HG03439 (cell line): Measurements from ENCODE around the gene USP46.
A peak's percentile ranks its signal among the peaks of the same experiment; 100 is the strongest.

Source experiments
- ATAC-seq: cut with Tn5 transposase; IDR thresholded peaks from one replicate; pipeline ENCODE4 v1.9.1; 2021; ENCODE audit warnings: mild to moderate bottlenecking, moderate library complexity; ENCODE audit not compliant: unreplicated experiment

The USP46 gene, protein sequence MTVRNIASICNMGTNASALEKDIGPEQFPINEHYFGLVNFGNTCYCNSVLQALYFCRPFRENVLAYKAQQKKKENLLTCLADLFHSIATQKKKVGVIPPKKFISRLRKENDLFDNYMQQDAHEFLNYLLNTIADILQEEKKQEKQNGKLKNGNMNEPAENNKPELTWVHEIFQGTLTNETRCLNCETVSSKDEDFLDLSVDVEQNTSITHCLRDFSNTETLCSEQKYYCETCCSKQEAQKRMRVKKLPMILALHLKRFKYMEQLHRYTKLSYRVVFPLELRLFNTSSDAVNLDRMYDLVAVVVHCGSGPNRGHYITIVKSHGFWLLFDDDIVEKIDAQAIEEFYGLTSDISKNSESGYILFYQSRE

GRCh38 chr4:52659001-52659721 is at the start of gene USP46:
Gene USP46, minus strand, starts transcription at chr4:52659301. Its CDS starts 151 bp downstream, at chr4:52659150.
- peak; percentile 85 for ATAC-seq

- ATAC-seq = no peak
Measured at GRCh38 chr4:52704661-52705060, 45.6 kb upstream of the USP46 start.

- ATAC-seq = no peak
Measured at GRCh38 chr4:52704133-52704532, 45.0 kb upstream of the USP46 start.

- peak; percentile 89 for ATAC-seq
Measured at GRCh38 chr4:52701207-52701606, 42.1 kb upstream of the USP46 start.

GRCh38 chr4:52694936-52695335 is 35.8 kb upstream of the USP46 start:
- no peak for ATAC-seq

DNA sequence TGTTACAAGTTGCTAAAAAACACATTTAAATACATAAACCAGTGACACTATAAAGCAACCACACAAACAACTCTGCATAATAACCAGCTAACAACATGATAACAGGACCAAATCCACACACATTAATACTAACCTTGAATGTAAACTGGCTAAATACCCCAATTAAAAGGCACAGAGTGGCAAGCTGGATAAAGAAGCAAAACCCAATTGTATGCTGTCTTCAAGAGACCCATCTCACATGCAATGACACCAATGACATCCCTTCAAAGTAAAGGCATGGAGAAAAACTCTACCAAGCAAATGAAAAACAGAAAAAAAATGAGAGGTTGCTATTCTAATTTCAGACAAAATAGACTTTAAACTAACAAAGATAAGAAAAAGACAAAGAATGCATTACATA is 34.4 kb upstream of the USP46 start:
- ATAC-seq = no peak

DNA sequence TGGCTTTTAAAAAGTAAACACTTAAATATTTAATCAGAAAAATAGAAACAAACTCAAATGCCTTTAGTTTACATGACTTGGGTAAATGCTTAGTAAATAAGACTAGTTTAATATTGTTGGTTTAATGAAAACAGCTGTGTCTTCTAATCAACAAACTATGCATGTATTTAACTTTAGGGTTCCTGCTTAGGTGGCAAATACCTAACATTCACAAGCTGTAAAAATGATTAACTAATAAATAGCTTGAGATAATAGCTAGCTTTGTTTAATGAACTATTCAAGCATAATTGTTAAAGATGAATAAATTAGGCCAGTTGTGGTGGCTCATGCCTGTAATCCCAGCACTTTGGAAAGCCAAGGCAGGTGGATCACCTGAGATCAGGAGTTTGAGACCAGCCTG is 30.0 kb upstream of the USP46 start:
- no peak for ATAC-seq

DNA sequence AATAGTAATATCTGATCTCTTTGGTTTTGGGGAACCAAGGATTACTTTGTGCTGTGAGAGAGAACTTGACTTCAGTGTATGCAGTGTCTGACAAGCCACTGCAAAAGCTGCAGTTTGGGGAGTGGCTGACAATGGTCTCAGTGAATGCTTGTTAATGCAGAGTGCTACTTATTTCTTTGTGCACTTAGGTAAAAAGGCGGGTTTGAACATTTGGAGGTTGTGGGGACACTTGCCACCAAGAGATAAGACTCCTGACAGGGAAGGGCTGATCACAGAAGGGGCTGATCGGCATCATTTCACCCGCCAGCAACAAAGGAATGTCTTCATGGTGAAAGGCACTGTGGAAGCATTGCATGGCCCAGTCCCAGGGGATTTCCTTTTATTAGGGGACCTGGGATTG is 28.6 kb upstream of the USP46 start:
- ATAC-seq = no peak

GRCh38 chr4:52685316-52685715 is 26.2 kb upstream of the USP46 start:
- ATAC-seq = no peak

GRCh38 chr4:52684896-52685295 is 25.8 kb upstream of the USP46 start:
- no peak for ATAC-seq

DNA sequence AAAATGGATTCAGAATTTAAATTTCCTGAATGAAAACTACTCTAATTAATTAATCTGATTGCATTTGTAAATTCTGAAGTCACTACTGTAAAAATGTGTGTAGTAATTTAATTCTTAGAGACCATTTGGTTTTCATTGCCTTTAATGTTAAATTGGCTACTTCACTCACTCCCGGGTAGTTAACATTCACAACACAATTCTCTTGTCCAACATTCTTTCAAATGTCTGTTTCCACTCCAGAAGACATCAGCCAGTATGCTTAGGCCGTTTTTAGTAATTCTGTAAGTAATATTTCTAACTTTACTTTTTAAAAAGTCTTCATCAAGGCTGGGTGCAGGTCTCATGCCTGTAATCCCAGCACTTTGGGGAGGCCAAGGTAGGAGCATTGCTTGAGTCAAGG is 21.3 kb upstream of the USP46 start:
- ATAC-seq = no peak

DNA sequence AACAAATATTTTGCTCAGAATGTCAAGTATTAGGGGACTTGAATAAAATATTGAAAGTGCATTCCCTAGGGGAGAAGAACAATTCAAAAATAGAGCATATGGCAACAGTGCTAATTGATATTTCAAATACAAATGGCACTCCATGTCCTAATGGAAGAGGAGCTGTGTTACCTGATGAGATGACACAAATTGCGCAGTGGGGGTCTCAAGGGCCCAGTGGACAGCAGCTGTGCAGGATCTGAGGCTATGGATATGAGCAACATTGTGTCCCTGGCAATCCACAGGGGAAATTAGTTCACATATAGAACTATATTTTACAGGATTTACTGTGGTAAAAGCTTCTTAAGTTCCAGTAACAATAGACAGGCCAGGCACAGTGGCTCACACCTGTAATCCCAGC is 17.4 kb upstream of the USP46 start:
- ATAC-seq = no peak

DNA sequence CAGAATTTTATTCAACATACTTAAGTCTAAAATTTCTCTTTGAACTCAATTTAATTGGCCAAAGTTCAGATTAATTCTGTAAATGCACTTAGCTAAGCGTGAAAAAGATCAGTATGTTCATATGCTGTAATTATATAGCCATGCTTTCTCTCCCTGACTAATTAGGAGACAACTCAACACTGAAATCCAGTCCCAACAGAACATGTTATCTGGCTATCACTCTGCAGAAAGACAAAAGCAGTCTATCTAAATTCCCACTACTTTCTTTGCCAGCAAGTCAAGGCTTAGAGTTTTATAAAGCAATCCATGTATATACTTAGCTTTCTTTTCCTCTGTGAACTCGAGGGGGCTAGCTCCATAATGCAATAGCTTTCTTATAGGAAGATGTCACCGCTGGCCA is 16.0 kb upstream of the USP46 start:
- ATAC-seq = no peak

DNA sequence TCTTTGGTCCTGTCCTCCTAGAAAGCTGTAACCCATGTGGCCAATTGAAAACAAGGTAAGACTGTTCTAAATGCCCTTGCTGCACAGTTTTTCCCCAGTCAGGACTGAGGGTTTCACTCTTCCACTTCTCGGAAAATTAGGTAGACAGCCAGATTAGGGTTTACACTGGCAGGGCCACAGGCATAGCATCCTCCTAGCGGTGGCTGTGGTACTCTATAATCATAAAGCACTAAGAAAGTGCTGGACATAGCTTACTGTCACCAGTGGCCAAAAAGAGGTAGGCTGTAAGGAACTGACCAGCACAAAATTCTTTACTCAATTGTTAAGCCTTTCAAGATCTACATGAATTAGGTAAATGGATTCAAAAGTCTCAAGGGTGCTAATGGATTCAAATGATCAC is 11.6 kb upstream of the USP46 start:
- no peak for ATAC-seq

GRCh38 chr4:52670121-52670520 is 11.0 kb upstream of the USP46 start:
- ATAC-seq = no peak

- no peak for ATAC-seq
Measured at GRCh38 chr4:52665592-52665991, 6.5 kb upstream of the USP46 start.

GRCh38 chr4:52664479-52664878 is 5.4 kb upstream of the USP46 start:
- no peak for ATAC-seq

DNA sequence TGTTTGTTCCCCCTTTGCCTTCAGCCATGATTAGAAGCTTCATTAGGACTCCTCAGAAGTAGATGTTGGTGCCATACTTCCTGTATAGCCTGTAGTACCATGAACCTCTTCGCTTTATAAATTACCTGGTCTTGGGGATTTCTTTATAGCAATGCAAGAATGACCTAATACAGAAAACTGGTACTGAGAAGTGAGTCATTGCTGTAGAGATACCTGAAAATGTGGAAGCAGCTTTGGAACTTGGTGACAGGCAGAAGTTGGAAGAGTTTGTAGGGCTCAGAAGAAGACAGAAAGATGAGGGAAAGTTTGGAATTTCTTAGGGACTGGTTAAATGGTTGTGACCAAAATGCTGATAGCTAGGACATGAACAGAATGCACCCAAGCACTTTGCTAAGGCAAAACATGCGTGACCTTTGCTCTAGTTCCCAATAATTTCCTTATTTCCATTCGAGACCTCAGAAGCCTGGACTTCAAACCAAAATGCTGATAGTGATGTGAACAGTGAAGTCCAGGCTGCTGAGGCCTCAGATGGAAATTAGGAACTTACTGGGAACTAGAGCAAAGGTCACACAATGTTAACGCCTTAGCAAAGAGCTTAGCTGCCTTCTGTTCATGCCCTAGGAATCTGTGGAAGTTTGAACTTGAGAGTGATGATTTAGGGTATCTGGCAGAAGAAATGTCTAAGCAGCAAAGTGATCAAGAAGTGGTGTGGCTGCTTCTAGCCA is 3.0 kb upstream of the USP46 start:
- no peak for ATAC-seq

DNA sequence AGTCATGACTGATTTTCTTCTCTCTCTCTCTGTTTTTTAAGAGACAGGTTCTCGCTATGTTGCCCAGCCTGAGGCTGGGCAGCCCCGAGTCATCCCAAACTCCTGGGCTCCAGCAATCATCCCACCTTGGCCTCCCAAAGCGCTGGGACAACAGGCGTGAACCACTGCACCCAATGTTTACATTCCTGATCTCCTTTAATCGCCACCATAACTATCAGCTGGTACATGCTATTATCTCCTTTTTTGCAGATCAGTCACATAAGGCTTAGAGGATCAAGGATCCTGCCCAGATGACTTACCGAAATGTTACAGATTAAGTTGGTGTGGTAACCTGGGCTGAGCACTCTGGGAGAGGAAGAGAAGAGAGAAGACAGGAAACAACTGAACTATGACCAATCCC is 1.5 kb upstream of the USP46 start:
- no peak for ATAC-seq

- ATAC-seq = peak; percentile 26
Measured at GRCh38 chr4:52659722-52660261, 691 bp upstream of the USP46 start.

GRCh38 chr4:52658641-52659000 is 480 bp downstream of the USP46 start:
- ATAC-seq = peak; percentile 16
